ENCODE measurements around the gene TET2.
"Not testable (repeated sequence)": the region's sequence is repeated elsewhere in the genome, so short reads cannot be mapped to it uniquely, and the experiment has no call there.

TET2 gene

DNA sequence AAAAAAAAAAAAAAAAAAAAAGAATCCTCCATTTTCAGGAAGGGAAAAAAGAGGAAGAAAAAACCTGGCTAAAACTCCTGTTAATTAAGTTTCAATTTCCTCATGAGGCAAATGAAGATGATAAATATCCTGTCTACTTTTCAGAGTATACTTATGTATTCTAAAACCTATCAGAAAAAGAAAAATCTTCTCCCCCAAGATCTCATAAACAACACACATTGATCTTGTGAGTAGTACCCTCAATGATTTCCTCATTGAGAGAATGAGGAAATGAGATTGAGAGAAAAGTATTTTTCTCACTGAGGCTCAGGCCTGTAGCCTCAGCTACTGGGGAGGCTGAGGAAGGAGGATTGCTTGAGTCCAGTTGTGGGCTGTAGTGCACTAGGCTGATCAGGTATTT is 146.7 kb downstream of the TET2 start:
- TF ChIP-seq, protein P1, sequence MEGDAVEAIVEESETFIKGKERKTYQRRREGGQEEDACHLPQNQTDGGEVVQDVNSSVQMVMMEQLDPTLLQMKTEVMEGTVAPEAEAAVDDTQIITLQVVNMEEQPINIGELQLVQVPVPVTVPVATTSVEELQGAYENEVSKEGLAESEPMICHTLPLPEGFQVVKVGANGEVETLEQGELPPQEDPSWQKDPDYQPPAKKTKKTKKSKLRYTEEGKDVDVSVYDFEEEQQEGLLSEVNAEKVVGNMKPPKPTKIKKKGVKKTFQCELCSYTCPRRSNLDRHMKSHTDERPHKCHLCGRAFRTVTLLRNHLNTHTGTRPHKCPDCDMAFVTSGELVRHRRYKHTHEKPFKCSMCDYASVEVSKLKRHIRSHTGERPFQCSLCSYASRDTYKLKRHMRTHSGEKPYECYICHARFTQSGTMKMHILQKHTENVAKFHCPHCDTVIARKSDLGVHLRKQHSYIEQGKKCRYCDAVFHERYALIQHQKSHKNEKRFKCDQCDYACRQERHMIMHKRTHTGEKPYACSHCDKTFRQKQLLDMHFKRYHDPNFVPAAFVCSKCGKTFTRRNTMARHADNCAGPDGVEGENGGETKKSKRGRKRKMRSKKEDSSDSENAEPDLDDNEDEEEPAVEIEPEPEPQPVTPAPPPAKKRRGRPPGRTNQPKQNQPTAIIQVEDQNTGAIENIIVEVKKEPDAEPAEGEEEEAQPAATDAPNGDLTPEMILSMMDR (conservative IDR thresholded peaks at IDR 0.05; ENCODE audit: low read depth, low read length), result no peak
- DNase-seq (ENCODE audit: low read depth), result no peak
- no peak overlapping the region for H3K4me3 ChIP-seq (ENCODE audit: low read depth, low read length)

DNA sequence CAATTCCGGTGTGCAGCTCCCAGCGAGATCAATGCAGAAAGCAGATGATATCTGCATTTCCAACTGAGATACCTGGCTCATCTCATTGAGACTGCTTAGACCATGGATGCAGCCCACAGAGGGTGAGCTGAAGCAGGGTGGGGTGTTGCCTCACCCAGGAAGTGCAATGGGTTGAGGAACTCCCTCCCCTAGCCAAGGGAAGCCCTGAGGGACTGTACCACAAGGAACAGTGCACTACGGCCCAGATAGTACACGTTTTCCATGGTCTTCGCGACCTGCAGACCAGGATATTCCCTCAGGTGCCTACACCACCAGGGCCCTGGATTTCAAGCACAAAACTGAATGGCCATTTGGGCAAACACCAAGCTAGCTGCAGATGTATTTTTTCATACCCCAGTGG is 150.0 kb downstream of the TET2 start:
- no peak overlapping the region for H3K4me3 ChIP-seq (ENCODE audit: low read depth, low read length)
- no peak for DNase-seq (ENCODE audit: low read depth)
- TF ChIP-seq, protein P1 (conservative IDR thresholded peaks at IDR 0.05; ENCODE audit: low read depth, low read length), result no peak

DNA sequence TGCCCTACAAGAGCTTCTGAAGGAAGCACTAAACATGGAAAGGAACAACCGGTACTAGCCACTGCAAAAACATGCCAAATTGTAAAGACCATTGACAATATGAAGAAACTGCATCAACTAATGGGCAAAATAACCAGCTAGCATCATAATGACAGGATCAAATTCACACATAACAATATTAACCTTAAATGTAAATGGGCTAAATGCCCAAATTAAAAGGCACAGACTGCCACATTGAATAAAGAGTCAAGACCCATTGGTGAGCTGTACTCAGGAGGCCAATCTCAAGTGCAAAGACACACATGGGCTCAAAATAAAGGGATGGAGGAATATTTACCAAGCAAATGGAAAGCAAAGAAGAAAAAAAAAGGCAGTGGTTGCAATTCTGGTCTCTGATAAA is 152.4 kb downstream of the TET2 start:
- H3K4me3 ChIP-seq (ENCODE audit: low read depth, low read length); DNase-seq (ENCODE audit: low read depth): not testable (repeated sequence)

DNA sequence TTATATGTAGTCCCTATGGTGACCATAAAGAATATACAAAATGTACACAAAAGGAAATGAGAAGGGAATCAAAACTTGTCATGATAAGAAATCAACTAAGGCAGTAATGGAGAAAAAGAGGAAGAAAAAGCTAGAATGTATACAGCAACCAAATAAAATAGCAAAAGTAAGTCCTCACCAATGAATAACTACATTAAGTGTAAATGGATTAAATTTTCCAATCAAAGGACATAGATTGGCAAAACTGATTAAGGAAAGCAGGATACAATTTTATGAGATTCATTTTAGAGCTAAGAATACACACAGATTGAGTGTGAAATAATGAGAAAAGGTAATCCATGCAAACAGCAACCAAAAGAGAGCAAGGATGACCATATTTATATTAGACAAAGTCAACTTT is 157.4 kb downstream of the TET2 start:
- TF ChIP-seq, protein P1 (conservative IDR thresholded peaks at IDR 0.05; ENCODE audit: low read depth, low read length), result no peak
- DNase-seq (ENCODE audit: low read depth), result no peak
- H3K4me3 ChIP-seq (ENCODE audit: low read depth, low read length), result no peak overlapping the region

DNA sequence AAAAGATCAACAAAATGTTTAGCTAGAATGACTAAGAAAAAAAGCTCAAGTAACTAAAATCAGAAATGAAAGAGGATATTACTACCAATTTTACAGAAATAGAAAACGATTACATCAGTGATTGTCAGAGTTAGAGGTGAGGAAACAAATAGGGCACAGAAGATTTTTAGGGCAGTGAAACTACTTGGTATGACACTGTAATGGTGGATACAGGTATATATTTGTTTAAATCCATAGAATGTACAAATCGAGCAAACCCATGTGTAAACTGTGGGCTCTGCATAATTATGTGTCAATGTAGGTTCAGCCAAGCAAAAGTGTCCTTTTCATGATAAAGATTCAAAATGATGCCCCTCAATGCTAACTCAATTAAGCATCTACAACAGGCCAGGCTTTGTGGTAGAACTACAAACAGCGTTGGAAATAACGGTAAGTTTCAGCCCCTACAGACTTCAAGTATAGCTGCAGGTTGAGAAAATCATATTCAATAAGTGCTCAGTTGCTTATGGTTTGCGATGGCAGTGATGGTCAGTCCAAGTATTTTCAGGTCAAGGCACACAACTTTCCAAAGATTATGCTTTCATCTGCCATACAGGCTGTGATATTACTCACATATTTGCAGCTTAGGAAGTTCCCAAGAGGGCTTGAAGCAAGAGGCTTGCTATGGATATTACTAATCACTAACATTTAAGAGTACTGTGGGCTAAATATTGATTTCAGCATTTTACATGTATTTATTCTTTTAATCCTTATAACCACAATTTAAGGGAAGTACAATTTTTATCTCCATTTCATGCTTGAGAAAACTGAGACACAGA is 158.6 kb downstream of the TET2 start:
- TF ChIP-seq, protein P1 (conservative IDR thresholded peaks at IDR 0.05; ENCODE audit: low read depth, low read length), result no peak
- DNase-seq (ENCODE audit: low read depth), result no peak
- H3K4me3 ChIP-seq (ENCODE audit: low read depth, low read length), result no peak overlapping the region

DNA sequence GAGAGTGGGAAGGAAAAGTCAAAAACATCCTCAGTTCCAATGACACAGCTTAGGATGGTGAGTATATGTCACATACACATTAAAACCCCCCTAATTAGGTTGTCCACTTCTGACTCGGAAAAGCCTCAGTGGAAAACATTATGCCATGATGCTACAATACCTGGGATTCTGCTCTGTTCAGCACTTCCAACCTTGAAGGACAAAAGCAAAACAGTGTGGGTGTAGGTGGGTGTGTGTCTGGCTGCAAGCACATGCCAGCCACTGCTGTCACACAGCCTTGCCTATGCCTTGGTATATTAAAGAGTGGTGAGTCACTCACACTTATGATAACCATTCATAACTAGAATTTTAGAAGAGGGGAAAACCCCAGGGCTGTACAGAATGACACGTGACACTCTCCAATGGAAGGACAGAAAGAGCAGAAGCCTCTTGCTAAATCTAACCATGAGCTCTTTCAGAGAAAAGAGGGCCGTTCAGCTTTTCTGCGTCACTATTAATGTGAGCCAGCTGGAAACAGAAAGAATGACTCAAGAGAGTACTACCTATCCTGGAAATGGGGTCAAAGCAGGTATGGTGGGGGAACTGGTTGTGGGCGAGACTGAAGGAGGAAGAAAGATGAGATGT is 159.6 kb downstream of the TET2 start:
- TF ChIP-seq, protein P1 (conservative IDR thresholded peaks at IDR 0.05; ENCODE audit: low read depth, low read length), result no peak

DNA sequence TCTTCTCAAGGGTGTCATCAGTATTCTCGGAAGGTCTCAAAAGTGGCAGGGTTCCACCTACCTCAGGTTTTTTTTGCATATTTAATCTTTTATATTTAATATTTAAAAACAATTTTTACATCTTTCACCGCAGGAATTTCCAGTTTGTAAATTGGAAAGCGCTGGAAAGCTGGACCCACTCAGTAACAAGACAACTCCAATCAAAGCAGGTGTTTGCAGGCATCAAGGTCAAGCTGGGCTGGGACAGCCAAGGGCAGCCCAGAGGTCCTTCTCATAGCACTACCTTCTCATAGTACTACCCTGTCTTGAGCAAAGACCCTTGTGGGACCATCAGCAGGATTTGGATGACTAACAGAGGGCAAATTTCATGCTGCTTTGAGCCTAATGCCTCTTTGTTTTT is 160.1 kb downstream of the TET2 start:
- no peak for DNase-seq (ENCODE audit: low read depth)
- TF ChIP-seq, protein P1 (conservative IDR thresholded peaks at IDR 0.05; ENCODE audit: low read depth, low read length), result no peak
- no peak overlapping the region for H3K4me3 ChIP-seq (ENCODE audit: low read depth, low read length)

More for the DNA sequence above, 159.6 kb downstream of the TET2 start:
- H3K4me3 ChIP-seq (ENCODE audit: low read depth, low read length), result no peak overlapping the region
- DNase-seq (ENCODE audit: low read depth), result peak; percentile 7

All from choroid plexus epithelial cell (primary cell).